B cell (primary cell): Measurements from ENCODE around the gene VAV3.

ENCODE experiments used
- EZH2 ChIP-seq: IDR thresholded peaks from 2 replicates; pipeline ENCODE4 v1.6.1; 2012; ENCODE audit warnings: borderline replicate concordance, low read depth, mild to moderate bottlenecking, moderate library complexity, low read length; ENCODE audit not compliant: insufficient read depth, poor library complexity, severe bottlenecking
- TF ChIP-seq, protein P1 (sequence below): fragments of 200-600 bp; IDR thresholded peaks from one replicate; pipeline ENCODE4 v1.8.0; 2022; ENCODE audit warnings: antibody characterized with exemption, mild to moderate bottlenecking

DNA sequence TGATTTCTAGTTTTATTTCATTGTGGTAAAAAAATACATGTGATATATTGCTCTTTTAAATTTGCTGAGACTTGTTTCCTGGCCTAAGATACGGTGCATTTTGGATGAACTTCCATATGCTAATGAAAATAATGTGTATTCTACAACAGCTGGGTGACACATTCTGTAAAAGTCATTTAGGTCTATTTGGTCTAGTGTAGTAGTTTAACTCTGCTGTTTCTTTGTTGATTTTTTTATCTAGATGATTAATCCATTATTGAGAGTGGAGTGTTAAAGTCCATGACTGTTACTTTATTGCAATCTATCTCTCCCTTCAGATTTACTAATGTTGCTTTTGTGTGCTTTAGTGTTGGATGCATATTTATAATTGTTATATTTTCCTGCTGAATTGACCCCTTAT is 161.4 kb downstream of the VAV3 start:
- TF ChIP-seq EZH2, result no peak
- TF ChIP-seq, protein P1, sequence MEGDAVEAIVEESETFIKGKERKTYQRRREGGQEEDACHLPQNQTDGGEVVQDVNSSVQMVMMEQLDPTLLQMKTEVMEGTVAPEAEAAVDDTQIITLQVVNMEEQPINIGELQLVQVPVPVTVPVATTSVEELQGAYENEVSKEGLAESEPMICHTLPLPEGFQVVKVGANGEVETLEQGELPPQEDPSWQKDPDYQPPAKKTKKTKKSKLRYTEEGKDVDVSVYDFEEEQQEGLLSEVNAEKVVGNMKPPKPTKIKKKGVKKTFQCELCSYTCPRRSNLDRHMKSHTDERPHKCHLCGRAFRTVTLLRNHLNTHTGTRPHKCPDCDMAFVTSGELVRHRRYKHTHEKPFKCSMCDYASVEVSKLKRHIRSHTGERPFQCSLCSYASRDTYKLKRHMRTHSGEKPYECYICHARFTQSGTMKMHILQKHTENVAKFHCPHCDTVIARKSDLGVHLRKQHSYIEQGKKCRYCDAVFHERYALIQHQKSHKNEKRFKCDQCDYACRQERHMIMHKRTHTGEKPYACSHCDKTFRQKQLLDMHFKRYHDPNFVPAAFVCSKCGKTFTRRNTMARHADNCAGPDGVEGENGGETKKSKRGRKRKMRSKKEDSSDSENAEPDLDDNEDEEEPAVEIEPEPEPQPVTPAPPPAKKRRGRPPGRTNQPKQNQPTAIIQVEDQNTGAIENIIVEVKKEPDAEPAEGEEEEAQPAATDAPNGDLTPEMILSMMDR, result no peak
